ENCODE results near the gene AGRN.
"Not testable (repeated sequence)": the region's sequence is repeated elsewhere in the genome, so short reads cannot be mapped to it uniquely, and the experiment has no call there.

DNA sequence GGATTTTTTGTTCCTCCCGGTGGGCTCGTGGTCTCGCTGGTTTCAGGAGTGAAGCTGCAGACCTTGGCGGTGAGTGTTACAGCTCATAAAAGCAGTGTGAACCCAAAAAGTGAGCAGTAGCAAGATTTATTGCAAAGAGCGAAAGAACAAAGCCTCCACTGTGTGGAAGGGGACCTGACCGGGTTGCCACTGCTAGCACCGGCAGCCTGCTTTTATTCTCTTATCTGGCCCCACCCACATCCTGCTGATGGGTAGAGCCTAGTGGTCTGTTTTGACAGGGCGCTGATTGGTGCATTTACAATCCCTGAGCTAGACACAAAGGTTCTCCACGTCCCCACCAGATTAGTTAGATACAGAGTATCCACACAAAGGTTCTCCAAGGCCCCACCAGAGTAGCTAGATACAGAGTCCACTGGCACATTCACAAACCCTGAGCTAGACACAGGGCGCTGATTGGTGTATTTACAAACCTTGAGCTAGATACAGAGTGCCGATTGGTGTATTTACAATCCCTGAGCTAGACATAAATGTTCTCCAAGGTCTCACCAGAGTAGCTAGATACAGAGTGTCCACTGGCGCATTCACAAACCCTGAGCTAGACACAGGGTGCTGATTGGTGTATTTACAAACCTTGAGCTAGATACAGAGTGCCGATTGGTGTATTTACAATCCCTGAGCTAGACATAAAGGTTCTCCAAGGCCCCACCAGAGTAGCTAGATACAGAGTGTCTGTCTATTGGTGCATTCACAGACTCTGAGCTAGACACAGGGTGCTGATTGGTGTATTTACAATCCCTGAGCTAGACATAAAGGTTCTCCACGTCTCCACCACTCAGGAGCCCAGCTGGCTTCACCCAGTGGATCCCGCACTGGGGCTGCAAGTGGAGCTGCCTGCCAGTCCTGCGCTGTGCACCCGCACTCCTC lies 2.3 kb upstream of the AGRN start:
- not testable (repeated sequence) for TF ChIP-seq ESRRA (CRISPR knock-in tag; IDR thresholded peaks at IDR 0.05; ENCODE audit: borderline replicate concordance); JUN (CRISPR knock-in tag; IDR thresholded peaks at IDR 0.05); TP53 (CRISPR knock-in tag; IDR thresholded peaks at IDR 0.05); MXD4 (CRISPR knock-in tag; IDR thresholded peaks at IDR 0.05; ENCODE audit: borderline replicate concordance); FOXP1 (CRISPR knock-in tag; IDR thresholded peaks at IDR 0.05; ENCODE audit: borderline replicate concordance); SP1 (CRISPR knock-in tag; conservative IDR thresholded peaks at IDR 0.05)
- TF ChIP-seq, protein P1, sequence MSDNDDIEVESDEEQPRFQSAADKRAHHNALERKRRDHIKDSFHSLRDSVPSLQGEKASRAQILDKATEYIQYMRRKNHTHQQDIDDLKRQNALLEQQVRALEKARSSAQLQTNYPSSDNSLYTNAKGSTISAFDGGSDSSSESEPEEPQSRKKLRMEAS (CRISPR knock-in tag; IDR thresholded peaks at IDR 0.05) = not testable (repeated sequence)
- TF ChIP-seq, protein P2, sequence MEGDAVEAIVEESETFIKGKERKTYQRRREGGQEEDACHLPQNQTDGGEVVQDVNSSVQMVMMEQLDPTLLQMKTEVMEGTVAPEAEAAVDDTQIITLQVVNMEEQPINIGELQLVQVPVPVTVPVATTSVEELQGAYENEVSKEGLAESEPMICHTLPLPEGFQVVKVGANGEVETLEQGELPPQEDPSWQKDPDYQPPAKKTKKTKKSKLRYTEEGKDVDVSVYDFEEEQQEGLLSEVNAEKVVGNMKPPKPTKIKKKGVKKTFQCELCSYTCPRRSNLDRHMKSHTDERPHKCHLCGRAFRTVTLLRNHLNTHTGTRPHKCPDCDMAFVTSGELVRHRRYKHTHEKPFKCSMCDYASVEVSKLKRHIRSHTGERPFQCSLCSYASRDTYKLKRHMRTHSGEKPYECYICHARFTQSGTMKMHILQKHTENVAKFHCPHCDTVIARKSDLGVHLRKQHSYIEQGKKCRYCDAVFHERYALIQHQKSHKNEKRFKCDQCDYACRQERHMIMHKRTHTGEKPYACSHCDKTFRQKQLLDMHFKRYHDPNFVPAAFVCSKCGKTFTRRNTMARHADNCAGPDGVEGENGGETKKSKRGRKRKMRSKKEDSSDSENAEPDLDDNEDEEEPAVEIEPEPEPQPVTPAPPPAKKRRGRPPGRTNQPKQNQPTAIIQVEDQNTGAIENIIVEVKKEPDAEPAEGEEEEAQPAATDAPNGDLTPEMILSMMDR (IDR thresholded peaks at IDR 0.05) = not testable (repeated sequence)
- TF ChIP-seq, protein P3, sequence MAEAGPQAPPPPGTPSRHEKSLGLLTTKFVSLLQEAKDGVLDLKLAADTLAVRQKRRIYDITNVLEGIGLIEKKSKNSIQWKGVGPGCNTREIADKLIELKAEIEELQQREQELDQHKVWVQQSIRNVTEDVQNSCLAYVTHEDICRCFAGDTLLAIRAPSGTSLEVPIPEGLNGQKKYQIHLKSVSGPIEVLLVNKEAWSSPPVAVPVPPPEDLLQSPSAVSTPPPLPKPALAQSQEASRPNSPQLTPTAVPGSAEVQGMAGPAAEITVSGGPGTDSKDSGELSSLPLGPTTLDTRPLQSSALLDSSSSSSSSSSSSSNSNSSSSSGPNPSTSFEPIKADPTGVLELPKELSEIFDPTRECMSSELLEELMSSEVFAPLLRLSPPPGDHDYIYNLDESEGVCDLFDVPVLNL (CRISPR knock-in tag; IDR thresholded peaks at IDR 0.05; ENCODE audit: borderline replicate concordance, low read depth) = not testable (repeated sequence)

Data from WTC11 (cell line).